Cardiac muscle cell (in vitro differentiated cells and primary cell): ENCODE data around the gene DZIP1. TPM values are rescaled to one million over a fixed set of nuclear protein-coding genes. Genes with fewer than 3 reads are reported as not detected.
A peak's percentile ranks its signal among the peaks of the same experiment; 100 is the strongest.

ENCODE experiments used
- DNase-seq, 2 donors: peaks; one replicate each; pipeline versions ENCODE4 v3.0.0 to v3.0.0-alpha.2; 2010 to 2017; ENCODE audit warnings: low read depth in 1 of 2, low spot score in 1 of 2
- H3K27ac ChIP-seq: fragments of 200-600 bp; sonication (generic); 2 replicates; pipeline ENCODE4 v1.5.1; 2016
- H3K27me3 ChIP-seq: fragments of 200-600 bp; sonication (generic); 2 replicates; pipeline ENCODE4 v1.6.0; 2016; ENCODE audit warnings: control low read depth
- H3K36me3 ChIP-seq: fragments of 200-600 bp; sonication (generic); 2 replicates; pipeline ENCODE4 v1.5.1; 2016; ENCODE audit warnings: control low read depth
- H3K4me1 ChIP-seq: fragments of 200-600 bp; sonication (generic); 2 replicates; pipeline ENCODE4 v1.8.1; 2017; ENCODE audit warnings: low read depth, mild to moderate bottlenecking, mixed run types
- H3K4me3 ChIP-seq: fragments of 200-600 bp; sonication (generic); 2 replicates; pipeline ENCODE4 v1.5.1; 2016; ENCODE audit warnings: mild to moderate bottlenecking
- H3K9me3 ChIP-seq: fragments of 200-600 bp; sonication (generic); 2 replicates; pipeline ENCODE4 v1.5.1; 2017; ENCODE audit warnings: low read depth, mild to moderate bottlenecking, control low read depth
- CTCF ChIP-seq: IDR thresholded peaks from 2 replicates; pipeline ENCODE4 v1.5.1; 2012; ENCODE audit warnings: low read depth, mild to moderate bottlenecking, low read length
- polyA plus RNA-seq: library from polyadenylated mRNA; unstranded; fragments of >200 nt; fragmentation: Nextera tagmentation; extraction: Ambion mirVana; gene quantifications from 2 replicates; pipeline ENCODE4 v1.2.1, GENCODE V29; 2016
- total RNA-seq: library from RNA; depleted of rRNA; stranded (reverse); fragments of >200 nt; gene quantifications from 2 replicates; pipeline ENCODE4 v1.2.3, GENCODE V29; 2016

The DZIP1 gene
- total and polyA plus RNA-seq, 2 experiments from 2014 or later: 6.4 to 47.2 TPM

GRCh38 chr13:95553581-95554385, 90.7 kb downstream of the DZIP1 start:
- no peaks in the 10 kb centered on the region for H3K36me3 ChIP-seq
- no peak for TF ChIP-seq CTCF
- H3K9me3 ChIP-seq: no peaks in the 10 kb centered on the region
- H3K27me3 ChIP-seq: peaks cover 36% of the 10 kb centered on the region
- no peak overlapping the region for H3K27ac ChIP-seq
- peak; percentile 24 to 34 for DNase-seq
- H3K4me3 ChIP-seq: peak overlapping the region; percentile 23
- no peaks in the 10 kb centered on the region for H3K4me1 ChIP-seq

GRCh38 chr13:95552539-95553441, 91.7 kb downstream of the DZIP1 start, which contains the start of gene CLDN10:
TSS of gene CLDN10 (plus strand) at chr13:95552720. CDS start at chr13:95552754, 34 bp downstream.
- no peaks in the 10 kb centered on the region for H3K9me3 ChIP-seq
- peaks cover 36% of the 10 kb centered on the region for H3K27me3 ChIP-seq
- H3K36me3 ChIP-seq: no peaks in the 10 kb centered on the region
- TF ChIP-seq CTCF: no peak
- peak in 1 of 2 donors; percentile 52 for DNase-seq
- peak within 1 kb of the TSS; percentile 23 for H3K4me3 ChIP-seq
- no peaks in the 10 kb centered on the region for H3K4me1 ChIP-seq
- H3K27ac ChIP-seq: no peak within 1 kb of the TSS

GRCh38 chr13:95552208-95552538, 92.3 kb downstream of the DZIP1 start:
- Histone ChIP-seq H3K4me3 (peak overlapping the region; percentile 23), H3K9me3 (no peaks in the 10 kb centered on the region)

GRCh38 chr13:95547531-95548167, 96.9 kb downstream of the DZIP1 start:
- H3K4me1 ChIP-seq: no peaks in the 10 kb centered on the region
- no peak overlapping the region for H3K27ac ChIP-seq
- TF ChIP-seq CTCF: no peak
- no peak for DNase-seq
- no peaks in the 10 kb centered on the region for H3K36me3 ChIP-seq
- H3K27me3 ChIP-seq: peaks cover 18% of the 10 kb centered on the region
- no peaks in the 10 kb centered on the region for H3K9me3 ChIP-seq
- no peak overlapping the region for H3K4me3 ChIP-seq

More at GRCh38 chr13:95552208-95552538, 92.3 kb downstream of the DZIP1 start:
- peaks cover 36% of the 10 kb centered on the region for H3K27me3 ChIP-seq
- no peaks in the 10 kb centered on the region for H3K36me3 ChIP-seq
- no peak for TF ChIP-seq CTCF
- DNase-seq: no peak
- no peaks in the 10 kb centered on the region for H3K4me1 ChIP-seq
- no peak overlapping the region for H3K27ac ChIP-seq

- Histone ChIP-seq H3K36me3 (no peaks in the 10 kb centered on the region), H3K27ac (no peak overlapping the region), H3K9me3 (no peaks in the 10 kb centered on the region), H3K4me3 (no peak overlapping the region), H3K27me3 (peaks cover 11% of the 10 kb centered on the region), H3K4me1 (no peaks in the 10 kb centered on the region)
- DNase-seq: no peak
- no peak for TF ChIP-seq CTCF
Observed at GRCh38 chr13:95546919-95547318, 97.6 kb downstream of the DZIP1 start.
